Measurements from ENCODE around the gene SP1.
"Not testable (repeated sequence)": the region's sequence is repeated elsewhere in the genome, so short reads cannot be mapped to it uniquely, and the experiment has no call there.

DNA sequence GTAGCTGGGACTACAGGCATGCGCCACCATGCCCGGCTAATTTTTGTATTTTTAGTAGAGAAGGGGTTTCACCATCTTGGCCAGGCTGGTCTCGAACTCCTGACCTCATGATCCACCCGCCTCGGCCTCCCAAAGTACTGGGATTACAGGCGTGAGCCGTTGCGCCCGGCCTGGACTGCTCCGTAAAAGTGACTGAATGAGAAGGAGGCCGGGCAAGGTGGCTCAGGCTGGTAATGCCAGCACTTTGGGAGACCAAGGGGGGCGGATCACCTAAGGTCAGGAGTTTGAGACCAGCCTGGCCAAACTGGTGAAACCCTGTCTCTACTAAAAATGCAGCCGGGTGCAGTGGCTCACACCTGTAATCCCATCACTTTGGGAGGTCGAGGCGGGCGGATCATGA lies 22.4 kb downstream of the SP1 start:
- TF ChIP-seq, protein P1, sequence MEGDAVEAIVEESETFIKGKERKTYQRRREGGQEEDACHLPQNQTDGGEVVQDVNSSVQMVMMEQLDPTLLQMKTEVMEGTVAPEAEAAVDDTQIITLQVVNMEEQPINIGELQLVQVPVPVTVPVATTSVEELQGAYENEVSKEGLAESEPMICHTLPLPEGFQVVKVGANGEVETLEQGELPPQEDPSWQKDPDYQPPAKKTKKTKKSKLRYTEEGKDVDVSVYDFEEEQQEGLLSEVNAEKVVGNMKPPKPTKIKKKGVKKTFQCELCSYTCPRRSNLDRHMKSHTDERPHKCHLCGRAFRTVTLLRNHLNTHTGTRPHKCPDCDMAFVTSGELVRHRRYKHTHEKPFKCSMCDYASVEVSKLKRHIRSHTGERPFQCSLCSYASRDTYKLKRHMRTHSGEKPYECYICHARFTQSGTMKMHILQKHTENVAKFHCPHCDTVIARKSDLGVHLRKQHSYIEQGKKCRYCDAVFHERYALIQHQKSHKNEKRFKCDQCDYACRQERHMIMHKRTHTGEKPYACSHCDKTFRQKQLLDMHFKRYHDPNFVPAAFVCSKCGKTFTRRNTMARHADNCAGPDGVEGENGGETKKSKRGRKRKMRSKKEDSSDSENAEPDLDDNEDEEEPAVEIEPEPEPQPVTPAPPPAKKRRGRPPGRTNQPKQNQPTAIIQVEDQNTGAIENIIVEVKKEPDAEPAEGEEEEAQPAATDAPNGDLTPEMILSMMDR (IDR thresholded peaks at IDR 0.05) = not testable (repeated sequence)
- TF ChIP-seq POLR2A (IDR thresholded peaks at IDR 0.05) = not testable (repeated sequence)

Data from testis (tissue), 2 donors.